HEK293 (cell line): ENCODE results near the gene PROK2.

Experiments used
- CTCF ChIP-seq: fragments of 450-650 bp; formaldehyde crosslinking; IDR thresholded peaks from 2 replicates; pipeline ENCODE4 v1.5.1; 2016; ENCODE audit warnings: missing biosample characterization, missing genetic modification characterization
- TCF7L2 ChIP-seq: IDR thresholded peaks from 2 replicates; pipeline ENCODE4 v1.6.1; 2011; ENCODE audit warnings: low read depth, mild to moderate bottlenecking, inconsistent platforms, low read length, moderate library complexity, borderline replicate concordance
- ZNF175 ChIP-seq: fragments of 450-650 bp; formaldehyde crosslinking; IDR thresholded peaks from 2 replicates; pipeline ENCODE4 v1.5.1; 2016; ENCODE audit warnings: missing biosample characterization, missing genetic modification characterization
- ZNF274 ChIP-seq, 2 experiments: fragments of 200-500 bp in 1 of 2; fragments of 450-650 bp in 1 of 2; sonication (Bioruptor generic) in 1 of 2; formaldehyde crosslinking in 1 of 2; IDR thresholded peaks; 2 replicates each; pipeline versions ENCODE4 v1.5.1 to v1.6.1; 2014 to 2016; ENCODE audit warnings: borderline replicate concordance in 1 of 2, inconsistent platforms in 1 of 2, low read length in 1 of 2, missing biosample characterization in 1 of 2, missing genetic modification characterization in 1 of 2
- ZNF561 ChIP-seq: fragments of 450-650 bp; IDR thresholded peaks from 2 replicates; pipeline ENCODE4 v1.5.1; 2018; ENCODE audit warnings: missing biosample characterization, missing genetic modification characterization, borderline replicate concordance
- ZNF660 ChIP-seq: fragments of 450-650 bp; IDR thresholded peaks from 2 replicates; pipeline ENCODE4 v1.5.1; 2018; ENCODE audit warnings: missing biosample characterization, mild to moderate bottlenecking, missing genetic modification characterization

- TF ChIP-seq CTCF, result no peak
- no peak for TF ChIP-seq ZNF561
- TF ChIP-seq ZNF660 (tag by site-specific recombination), result no peak
- no peak for TF ChIP-seq ZNF175 (tag by site-specific recombination)
- no peak for TF ChIP-seq TCF7L2
- no peak for TF ChIP-seq ZNF274 (IDR thresholded peaks at IDR 0.05; ENCODE audit: low read length)
- no peak for TF ChIP-seq ZNF274 (tag by site-specific recombination; IDR thresholded peaks at IDR 0.05; ENCODE audit: borderline replicate concordance)
Measured at GRCh38 chr3:71806736-71807135, 21.8 kb upstream of the PROK2 start.
